ENCODE results near the gene DNAJB11. TPM values are rescaled to one million over a fixed set of nuclear protein-coding genes. Genes with fewer than 3 reads are reported as not detected.

Gene DNAJB11
- total and polyA plus RNA-seq, 8 donors, result 17.0 to 62.1 (median 31.9) TPM

GRCh38 chr3:186540835-186541226, 29.7 kb upstream of the DNAJB11 start:
- WGBS, 5 donors, result 33 to 40% (median 36%) methylated on average over 2 of the region's 2 CpGs
- no peak for DNase-seq
- intact Hi-C loops (cut with DNase I; ENCODE audit: low total_unique reads), result loop anchor here (5.0 kb wide), 1 partner anchor 559 kb away; no protein-coding TSS in a partner anchor

GRCh38 chr3:186544281-186544680, 26.2 kb upstream of the DNAJB11 start, which contains the start of gene CRYGS:
Gene CRYGS, minus strand, starts transcription at chr3:186544380. Its CDS starts 54 bp downstream, at chr3:186544326.
- H3K27ac ChIP-seq, result no peak within 1 kb of the TSS
- TF ChIP-seq EP300 (IDR thresholded peaks at IDR 0.05) (no peak), POLR2A (IDR thresholded peaks at IDR 0.05) (no peak), CTCF (IDR thresholded peaks at IDR 0.05) (no peak), POLR2AphosphoS5 (IDR thresholded peaks at IDR 0.05) (no peak)
- H3K4me3 ChIP-seq, result no peak within 1 kb of the TSS
- intact Hi-C loops (cut with DNase I; ENCODE audit: low total_unique reads), result loop anchor here (5.0 kb wide), 1 partner anchor 562 kb away; no protein-coding TSS in a partner anchor
- H3K4me1 ChIP-seq, result peaks cover 0 to 10% (median 4%) of the 10 kb centered on the region in 4 donors
- no peaks in the 10 kb centered on the region for H3K27me3 ChIP-seq
- no peak for DNase-seq
- 77 to 92% (median 83%) methylated on average over 2 of the region's 2 CpGs for WGBS, 5 donors
- peaks cover 3 to 50% (median 44%) of the 10 kb centered on the region in 4 donors for H3K36me3 ChIP-seq
- no peaks in the 10 kb centered on the region for H3K9me3 ChIP-seq

More at GRCh38 chr3:186540835-186541226, 29.7 kb upstream of the DNAJB11 start:
- Histone ChIP-seq H3K4me3 (no peak overlapping the region), H3K4me1 (peaks cover 0 to 10% (median 4%) of the 10 kb centered on the region in 4 donors), H3K27ac (no peak overlapping the region), H3K9me3 (no peaks in the 10 kb centered on the region), H3K27me3 (no peaks in the 10 kb centered on the region), H3K36me3 (peaks cover 0 to 28% (median 20%) of the 10 kb centered on the region in 4 donors)
- no peak for TF ChIP-seq POLR2A (IDR thresholded peaks at IDR 0.05)
- no peak for TF ChIP-seq POLR2AphosphoS5 (IDR thresholded peaks at IDR 0.05)

- H3K27ac ChIP-seq, result no peak overlapping the region
- DNase-seq, result no peak
- TF ChIP-seq EP300 (IDR thresholded peaks at IDR 0.05) (no peak), POLR2AphosphoS5 (IDR thresholded peaks at IDR 0.05) (no peak), CTCF (IDR thresholded peaks at IDR 0.05) (no peak), POLR2A (IDR thresholded peaks at IDR 0.05) (no peak)
- H3K36me3 ChIP-seq, result peaks cover 20 to 94% (median 85%) of the 10 kb centered on the region in 4 donors
- no peaks in the 10 kb centered on the region for H3K4me1 ChIP-seq
- H3K9me3 ChIP-seq, result no peaks in the 10 kb centered on the region
- intact Hi-C loops (cut with DNase I; ENCODE audit: low total_unique reads), result no loop called here
- no peaks in the 10 kb centered on the region for H3K27me3 ChIP-seq
- 94 to 99% (median 98%) methylated on average over 3 of the region's 3 CpGs for WGBS, 5 donors
- H3K4me3 ChIP-seq, result no peak overlapping the region
Observed at GRCh38 chr3:186549497-186549896, 21.0 kb upstream of the DNAJB11 start.

- 88 to 94% (median 91%) methylated on average over 6 of the region's 6 CpGs for WGBS, 5 donors
- H3K4me1 ChIP-seq, result no peaks in the 10 kb centered on the region
- no peaks in the 10 kb centered on the region for H3K9me3 ChIP-seq
- H3K4me3 ChIP-seq, result no peak overlapping the region
- no peak overlapping the region for H3K27ac ChIP-seq
- H3K36me3 ChIP-seq, result peaks cover 26 to 100% (median 95%) of the 10 kb centered on the region in 4 donors
- intact Hi-C loops (cut with DNase I; ENCODE audit: low total_unique reads), result no loop called here
- DNase-seq, result no peak
- TF ChIP-seq POLR2A (IDR thresholded peaks at IDR 0.05), result no peak
- H3K27me3 ChIP-seq, result no peaks in the 10 kb centered on the region
Observed at GRCh38 chr3:186551387-186551786, 19.1 kb upstream of the DNAJB11 start.

- H3K4me1 ChIP-seq, result no peaks in the 10 kb centered on the region
- no peaks in the 10 kb centered on the region for H3K9me3 ChIP-seq
- H3K4me3 ChIP-seq, result no peak overlapping the region
- no peak for TF ChIP-seq POLR2AphosphoS5 (IDR thresholded peaks at IDR 0.05)
- no peak for TF ChIP-seq EP300 (IDR thresholded peaks at IDR 0.05)
- peaks cover 26 to 100% (median 96%) of the 10 kb centered on the region in 4 donors for H3K36me3 ChIP-seq
- intact Hi-C loops (cut with DNase I; ENCODE audit: low total_unique reads), result no loop called here
- H3K27ac ChIP-seq, result no peak overlapping the region
- DNase-seq, result no peak
- WGBS, 5 donors, result 65 to 72% (median 68%) methylated on average over 5 of the region's 5 CpGs
- no peaks in the 10 kb centered on the region for H3K27me3 ChIP-seq
Observed at GRCh38 chr3:186552408-186553031, 18.0 kb upstream of the DNAJB11 start.

GRCh38 chr3:186564586-186564985, 5.9 kb upstream of the DNAJB11 start:
- intact Hi-C loops (cut with DNase I; ENCODE audit: low total_unique reads), result no loop called here
- DNase-seq, result no peak
- H3K4me3 ChIP-seq, result no peak overlapping the region
- TF ChIP-seq EP300 (IDR thresholded peaks at IDR 0.05) (no peak), CTCF (IDR thresholded peaks at IDR 0.05) (no peak), POLR2A (IDR thresholded peaks at IDR 0.05) (no peak), POLR2AphosphoS5 (IDR thresholded peaks at IDR 0.05) (no peak)
- no peaks in the 10 kb centered on the region for H3K27me3 ChIP-seq
- H3K36me3 ChIP-seq, result peaks cover 0 to 23% (median 21%) of the 10 kb centered on the region in 4 donors
- H3K27ac ChIP-seq, result no peak overlapping the region
- peaks cover 12 to 77% (median 47%) of the 10 kb centered on the region in 4 donors for H3K4me1 ChIP-seq
- H3K9me3 ChIP-seq, result no peaks in the 10 kb centered on the region
